GM12878 (cell line): ENCODE results near the gene MAOA. TPM values are rescaled to one million over a fixed set of nuclear protein-coding genes. Genes with fewer than 3 reads are reported as not detected.

Experiments
- CBFB ChIP-seq: IDR thresholded peaks from 2 replicates; pipeline ENCODE4 v1.6.1; 2016; ENCODE audit warnings: antibody characterized with exemption, low read depth
- NRF1 ChIP-seq: conservative IDR thresholded peaks from 2 replicates; pipeline ENCODE4 v1.6.1; 2011; ENCODE audit warnings: mild to moderate bottlenecking, low read depth, low read length, improper control_type of control experiment
- POLR2AphosphoS2 ChIP-seq: IDR thresholded peaks from 2 replicates; pipeline ENCODE4 v1.6.1; 2011; ENCODE audit warnings: low read depth, mild to moderate bottlenecking, low read length, improper control_type of control experiment, moderate library complexity
- RELA ChIP-seq: fragments of 450-650 bp; IDR thresholded peaks from 2 replicates; pipeline ENCODE4 v1.8.0; 2014; ENCODE audit warnings: borderline replicate concordance; ENCODE audit not compliant: partially characterized antibody
- SUZ12 ChIP-seq: fragments of 200-600 bp; sonication (generic); IDR thresholded peaks from one replicate; pipeline ENCODE4 v1.6.1; 2018; ENCODE audit warnings: antibody characterized with exemption, mild to moderate bottlenecking; ENCODE audit not compliant: unreplicated experiment
- ZNF207 ChIP-seq: fragments of 450-650 bp; IDR thresholded peaks from 2 replicates; pipeline ENCODE4 v1.6.1; 2014; ENCODE audit warnings: antibody characterized with exemption, mild to moderate bottlenecking, borderline replicate concordance
- polyA plus RNA-seq, 11 experiments: library from polyadenylated mRNA; depleted of rRNA in 4 of 11; unstranded in 6 of 11; stranded (reverse) in 5 of 11; fragments of >200 nt; fragmentation: Nextera tagmentation in 4 of 11; fragmentation: Illumina TruSeq in 1 of 11; extraction: Ambion mirVana in 4 of 11; extraction: Trizol in 1 of 11; gene quantifications; 1 replicate in 1 of 11; 2 replicates in 10 of 11; pipeline versions ENCODE4 v1.2.1 to v1.2.3, GENCODE V29; 2011 to 2016; ENCODE audit warnings: inconsistent platforms in 2 of 11, missing spikeins in 2 of 11, low read depth in 1 of 11
- total RNA-seq, 4 experiments: library from RNA; depleted of rRNA in 3 of 4; stranded (reverse); fragments of >200 nt in 3 of 4; fragmentation: Illumina TruSeq in 1 of 4; extraction: Trizol in 1 of 4; gene quantifications; 2 replicates each; pipeline versions ENCODE4 v1.2.1 to v1.2.3, GENCODE V29; 2013 to 2021
- TF ChIP-seq, protein P1 (sequence below): fragments of 450-650 bp; IDR thresholded peaks from 2 replicates; pipeline ENCODE4 v1.6.1; 2017; ENCODE audit warnings: antibody characterized with exemption, mild to moderate bottlenecking, moderate library complexity

The MAOA gene
- total and polyA plus RNA-seq, 10 of the 15 experiments (the other 5 are each of a cell fraction or from before 2014, with no cell fraction given), result 0.02 to 0.51 (median 0.08) TPM; not detected in 7

DNA sequence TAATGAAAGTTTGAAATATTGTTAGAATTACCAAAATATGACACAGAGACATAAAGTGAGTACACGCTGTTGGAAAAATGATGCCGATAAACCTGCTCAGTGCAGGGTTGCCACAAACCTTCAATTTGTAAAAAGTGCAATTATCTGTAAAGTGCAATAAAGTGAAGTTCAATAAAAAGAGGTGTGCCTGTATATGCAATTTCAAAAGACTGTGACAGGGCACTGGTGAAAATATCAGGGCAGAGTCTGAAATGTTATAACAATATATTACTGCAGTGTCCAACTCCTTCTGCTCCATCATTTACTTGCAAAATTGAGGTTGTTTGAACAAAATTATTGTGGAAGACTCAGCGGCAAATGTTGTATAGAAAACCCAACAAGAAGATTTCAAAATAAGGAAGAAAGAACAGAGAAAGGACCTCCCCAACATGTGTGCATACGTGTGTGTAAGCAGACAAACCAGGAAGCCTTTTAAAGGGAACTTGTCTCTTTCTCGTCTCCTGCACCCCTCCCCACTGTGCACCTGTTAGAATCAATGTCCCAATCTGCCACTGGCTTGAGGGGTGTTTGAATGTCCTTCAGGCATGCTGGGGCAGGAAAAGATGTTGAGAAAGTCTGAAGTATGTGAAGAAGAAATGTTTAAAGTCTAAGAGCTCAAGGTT is 130.0 kb downstream of the MAOA start (continued):
- TF ChIP-seq ZNF207, result no peak
- no peak for TF ChIP-seq CBFB
- TF ChIP-seq, protein P1, sequence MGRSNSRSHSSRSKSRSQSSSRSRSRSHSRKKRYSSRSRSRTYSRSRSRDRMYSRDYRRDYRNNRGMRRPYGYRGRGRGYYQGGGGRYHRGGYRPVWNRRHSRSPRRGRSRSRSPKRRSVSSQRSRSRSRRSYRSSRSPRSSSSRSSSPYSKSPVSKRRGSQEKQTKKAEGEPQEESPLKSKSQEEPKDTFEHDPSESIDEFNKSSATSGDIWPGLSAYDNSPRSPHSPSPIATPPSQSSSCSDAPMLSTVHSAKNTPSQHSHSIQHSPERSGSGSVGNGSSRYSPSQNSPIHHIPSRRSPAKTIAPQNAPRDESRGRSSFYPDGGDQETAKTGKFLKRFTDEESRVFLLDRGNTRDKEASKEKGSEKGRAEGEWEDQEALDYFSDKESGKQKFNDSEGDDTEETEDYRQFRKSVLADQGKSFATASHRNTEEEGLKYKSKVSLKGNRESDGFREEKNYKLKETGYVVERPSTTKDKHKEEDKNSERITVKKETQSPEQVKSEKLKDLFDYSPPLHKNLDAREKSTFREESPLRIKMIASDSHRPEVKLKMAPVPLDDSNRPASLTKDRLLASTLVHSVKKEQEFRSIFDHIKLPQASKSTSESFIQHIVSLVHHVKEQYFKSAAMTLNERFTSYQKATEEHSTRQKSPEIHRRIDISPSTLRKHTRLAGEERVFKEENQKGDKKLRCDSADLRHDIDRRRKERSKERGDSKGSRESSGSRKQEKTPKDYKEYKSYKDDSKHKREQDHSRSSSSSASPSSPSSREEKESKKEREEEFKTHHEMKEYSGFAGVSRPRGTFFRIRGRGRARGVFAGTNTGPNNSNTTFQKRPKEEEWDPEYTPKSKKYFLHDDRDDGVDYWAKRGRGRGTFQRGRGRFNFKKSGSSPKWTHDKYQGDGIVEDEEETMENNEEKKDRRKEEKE, result no peak
- TF ChIP-seq RELA, result no peak
- no peak for TF ChIP-seq SUZ12
- TF ChIP-seq NRF1, result no peak
- TF ChIP-seq POLR2AphosphoS2, result no peak

Other genes with a start within 250 kb of the MAOA start
- not detected in 2 replicates for gene MAOB, start 226.2 kb downstream of the MAOA start, total RNA-seq (2014; rRNA removed)
- not detected in 2 replicates for gene MAOB, start 226.2 kb downstream of the MAOA start, total RNA-seq (2014; rRNA removed; fragmentation: Illumina TruSeq; extraction: Trizol)
- 0.21 TPM in 1 of 2 replicates, not detected in the other for gene MAOB, start 226.2 kb downstream of the MAOA start, total RNA-seq (2021)
- gene MAOB, start 226.2 kb downstream of the MAOA start, polyA plus RNA-seq (2011; rRNA removed), result not detected in 2 replicates
- gene MAOB, start 226.2 kb downstream of the MAOA start, polyA plus RNA-seq (2014; fragmentation: Illumina TruSeq; extraction: Trizol), result not detected in 2 replicates
- gene MAOB, start 226.2 kb downstream of the MAOA start, polyA plus RNA-seq (2014; fragmentation: Nextera tagmentation; extraction: Ambion mirVana), result not detected
- not detected in 2 replicates for gene MAOB, start 226.2 kb downstream of the MAOA start, polyA plus RNA-seq (2014; rRNA removed)
- gene MAOB, start 226.2 kb downstream of the MAOA start, polyA plus RNA-seq (2016; fragmentation: Nextera tagmentation; extraction: Ambion mirVana), result not detected